Body of pancreas (tissue), 4 donors: ENCODE measurements around the gene LRCH2.

ENCODE experiments used
- POLR2A ChIP-seq, 3 donors: fragments of 450-650 bp; IDR thresholded peaks; one replicate each; pipeline ENCODE4 v1.6.1; 2016; ENCODE audit warnings: antibody characterized with exemption in 3 of 3, mild to moderate bottlenecking in 2 of 3
- TF ChIP-seq, protein P1 (sequence below), 7 experiments: fragments of 450-650 bp in 4 of 7; fragments of 200-600 bp in 3 of 7; sonication (generic) in 3 of 7; IDR thresholded peaks; one replicate each; pipeline ENCODE4 v1.5.1; 2016 to 2019; ENCODE audit warnings: antibody characterized with exemption in 7 of 7

DNA sequence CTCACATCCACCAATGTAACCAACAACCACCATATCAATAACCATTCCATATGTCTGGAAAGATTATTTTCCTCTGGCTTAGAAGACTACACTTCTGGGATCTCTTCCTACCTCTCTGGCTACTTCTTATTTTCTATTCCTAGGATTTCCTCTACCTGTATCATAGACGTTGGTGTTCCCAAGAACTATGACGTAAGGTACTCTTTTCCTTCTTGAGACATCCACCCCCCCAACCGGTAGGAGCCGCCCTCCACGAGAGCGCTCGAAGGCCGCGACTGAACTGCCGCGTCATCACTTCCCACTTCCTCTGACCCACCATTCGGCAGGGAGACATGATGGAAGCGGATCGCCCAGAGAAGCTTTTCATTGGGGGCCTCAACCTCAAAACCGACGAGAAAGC lies 44.8 kb downstream of the LRCH2 start, which contains the start of gene RBMXL3:
- TF ChIP-seq, protein P1, sequence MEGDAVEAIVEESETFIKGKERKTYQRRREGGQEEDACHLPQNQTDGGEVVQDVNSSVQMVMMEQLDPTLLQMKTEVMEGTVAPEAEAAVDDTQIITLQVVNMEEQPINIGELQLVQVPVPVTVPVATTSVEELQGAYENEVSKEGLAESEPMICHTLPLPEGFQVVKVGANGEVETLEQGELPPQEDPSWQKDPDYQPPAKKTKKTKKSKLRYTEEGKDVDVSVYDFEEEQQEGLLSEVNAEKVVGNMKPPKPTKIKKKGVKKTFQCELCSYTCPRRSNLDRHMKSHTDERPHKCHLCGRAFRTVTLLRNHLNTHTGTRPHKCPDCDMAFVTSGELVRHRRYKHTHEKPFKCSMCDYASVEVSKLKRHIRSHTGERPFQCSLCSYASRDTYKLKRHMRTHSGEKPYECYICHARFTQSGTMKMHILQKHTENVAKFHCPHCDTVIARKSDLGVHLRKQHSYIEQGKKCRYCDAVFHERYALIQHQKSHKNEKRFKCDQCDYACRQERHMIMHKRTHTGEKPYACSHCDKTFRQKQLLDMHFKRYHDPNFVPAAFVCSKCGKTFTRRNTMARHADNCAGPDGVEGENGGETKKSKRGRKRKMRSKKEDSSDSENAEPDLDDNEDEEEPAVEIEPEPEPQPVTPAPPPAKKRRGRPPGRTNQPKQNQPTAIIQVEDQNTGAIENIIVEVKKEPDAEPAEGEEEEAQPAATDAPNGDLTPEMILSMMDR (IDR thresholded peaks at IDR 0.05) = no peak
- TF ChIP-seq POLR2A (IDR thresholded peaks at IDR 0.05) = no peak
